EL (cell line): Measurements from ENCODE around the gene CFAP46.
"Not testable (repeated sequence)": the region's sequence is repeated elsewhere in the genome, so short reads cannot be mapped to it uniquely, and the experiment has no call there.

ENCODE experiments used
- DNase-seq: peaks from one replicate; pipeline ENCODE4 v3.0.0-alpha.2; 2016

The CFAP46 gene

DNA sequence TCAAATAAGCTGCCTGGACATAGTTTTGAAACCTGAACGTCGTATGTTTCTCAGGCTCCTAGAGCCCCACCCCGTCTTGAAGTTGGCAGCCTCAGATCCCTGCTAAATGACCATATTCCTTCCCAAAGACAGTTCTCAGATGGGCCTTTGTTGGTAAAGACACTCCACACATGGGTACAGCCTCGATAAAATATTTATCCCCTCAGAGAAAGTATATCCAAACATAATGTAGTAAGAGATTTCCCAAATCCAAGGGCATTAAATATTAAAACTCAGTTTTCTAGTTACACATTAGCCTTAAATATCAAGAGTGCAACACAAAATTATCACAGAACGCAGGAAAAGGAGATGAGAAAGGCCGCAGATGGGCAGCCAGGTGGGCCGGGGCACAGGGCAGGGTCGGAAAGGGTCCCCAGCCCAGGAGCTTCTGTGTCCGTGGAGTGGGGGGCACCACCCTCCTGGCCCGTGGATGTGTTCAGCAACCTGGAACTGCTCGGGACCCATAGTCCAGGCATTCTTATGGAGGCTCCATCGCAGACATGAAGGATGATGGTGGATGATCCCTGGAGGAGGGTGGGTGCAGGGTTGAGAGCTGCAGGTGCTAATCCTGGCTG, 1.5 kb upstream of the CFAP46 start:
- DNase-seq, result no peak

DNA sequence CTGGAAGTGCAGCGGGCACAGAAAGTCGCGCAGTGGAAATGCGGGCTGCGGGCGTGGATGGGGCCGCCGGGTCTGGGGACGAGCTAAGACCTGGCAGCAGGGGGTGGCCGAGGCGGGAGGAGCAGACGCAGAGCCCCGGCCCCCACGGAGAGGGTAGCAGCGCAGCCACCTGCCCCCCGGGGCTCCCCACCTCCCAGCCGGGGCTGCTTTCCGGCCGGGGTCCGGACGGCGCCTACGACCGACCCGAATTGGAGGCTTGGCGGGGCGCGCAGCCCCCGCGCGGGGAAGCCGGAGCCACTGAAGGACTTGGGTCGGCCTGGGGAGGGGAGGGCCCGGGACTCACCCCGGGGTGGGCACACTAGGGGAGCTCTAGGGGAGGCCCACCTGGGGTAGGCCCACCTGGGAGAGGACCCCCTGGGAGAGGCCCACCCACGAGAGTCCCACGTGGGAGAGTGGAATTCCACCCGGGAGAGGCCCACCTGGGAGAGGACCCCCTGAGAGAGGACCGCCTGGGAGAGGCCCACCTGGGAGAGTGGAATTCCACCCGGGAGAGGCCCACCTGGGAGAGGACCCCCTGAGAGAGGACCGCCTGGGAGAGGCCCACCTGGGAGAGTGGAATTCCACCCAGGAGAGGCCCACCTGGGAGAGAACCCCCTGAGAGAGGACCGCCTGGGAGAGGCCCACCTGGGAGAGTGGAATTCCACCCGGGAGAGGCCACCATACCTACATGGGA, 854 bp upstream of the CFAP46 start:
- no peak for DNase-seq

DNA sequence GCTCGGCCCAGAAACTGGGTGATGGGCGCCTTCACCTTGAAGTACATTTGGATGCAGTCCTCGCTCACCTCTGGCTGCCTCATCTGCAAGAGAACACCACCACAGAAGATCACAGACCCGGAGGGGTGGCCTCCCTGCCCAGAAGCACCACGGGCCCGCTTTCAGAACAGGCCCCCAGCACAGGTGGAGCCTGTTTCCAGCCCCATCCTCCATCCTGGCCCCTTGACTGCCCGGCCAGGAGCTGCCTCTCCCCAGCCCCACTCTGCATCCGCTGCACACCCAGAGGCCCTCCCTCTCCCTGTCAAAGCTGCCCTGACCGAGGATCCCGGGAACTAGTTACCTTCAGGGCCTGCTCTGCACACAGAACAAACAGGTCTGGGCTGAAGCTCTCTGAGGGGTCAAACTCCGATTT, 724 bp downstream of the CFAP46 start:
- no peak for DNase-seq

GRCh38 chr10:132940791-132941465, 1.4 kb downstream of the CFAP46 start:
- DNase-seq, result no peak

- peak; percentile 50 for DNase-seq
Observed at GRCh38 chr10:132939957-132940790, 2.2 kb downstream of the CFAP46 start.

DNA sequence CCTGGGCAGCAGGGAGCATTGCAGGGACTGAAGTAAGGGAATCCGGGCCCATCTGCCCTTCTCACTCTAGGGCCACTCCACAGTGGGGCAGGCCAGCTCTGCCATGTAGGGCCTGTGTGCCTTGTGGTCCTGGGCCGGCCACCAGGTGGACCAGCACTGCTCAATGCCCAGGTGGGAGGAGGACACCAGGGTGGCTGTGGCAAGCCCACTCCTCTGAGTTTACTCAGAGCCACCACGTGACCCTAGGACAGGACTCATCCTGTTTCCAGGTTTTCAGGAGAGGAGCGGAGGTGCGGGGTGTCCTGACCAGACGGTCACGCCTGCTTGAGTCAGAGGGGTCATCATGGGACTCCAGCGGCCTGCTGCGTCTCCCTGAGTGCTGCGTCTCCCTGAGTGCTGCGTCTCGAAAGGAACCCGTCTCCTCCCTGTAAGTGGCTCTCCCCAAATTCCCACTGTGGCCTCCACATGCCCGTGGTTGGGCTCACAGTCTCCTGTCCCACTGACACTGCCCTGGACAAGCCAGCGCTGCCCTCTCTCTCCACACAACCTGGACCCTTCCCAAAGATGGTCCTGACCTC, 2.9 kb downstream of the CFAP46 start:
- no peak for DNase-seq

DNA sequence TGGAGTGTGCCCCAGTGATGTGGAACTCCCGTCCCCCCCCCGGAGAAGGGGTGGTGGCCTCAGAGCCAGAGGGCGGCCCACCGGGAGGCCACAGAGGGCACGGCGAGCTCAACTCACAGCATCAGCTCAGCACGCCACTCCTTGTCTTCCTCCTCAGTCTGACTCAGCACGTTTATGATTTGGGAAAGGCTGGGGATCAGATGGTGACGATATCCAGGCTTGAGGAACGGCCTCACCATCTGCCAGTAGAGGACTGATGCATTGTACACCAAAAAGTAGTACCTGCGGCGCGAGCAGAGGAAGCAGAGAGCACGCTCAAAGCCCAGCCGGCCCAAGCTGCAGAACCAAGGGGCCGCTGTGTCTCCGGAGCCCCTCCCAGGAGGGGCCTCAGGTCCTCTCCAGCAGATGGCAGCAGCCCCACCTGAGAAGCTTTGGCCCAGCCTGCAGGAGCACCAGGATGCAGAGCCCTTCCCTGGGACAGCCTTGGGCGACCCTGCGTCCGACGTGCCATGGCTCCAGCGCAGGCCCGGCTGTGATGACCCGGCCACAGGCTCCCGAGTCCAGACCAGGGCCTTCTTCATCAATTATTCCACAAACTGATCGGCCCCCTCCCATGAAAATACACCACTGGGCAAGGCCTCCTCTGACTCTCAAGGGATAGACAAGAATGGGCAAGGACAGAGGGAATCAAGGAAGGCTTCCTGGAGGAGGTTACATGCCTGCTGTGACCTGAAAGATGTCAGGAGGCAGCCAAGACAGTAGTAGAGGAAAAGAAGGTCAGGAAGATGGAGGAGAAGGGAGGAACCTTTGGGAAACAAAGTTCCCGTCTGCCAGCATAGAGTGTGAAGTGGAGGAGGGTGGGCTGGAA, 3.7 kb downstream of the CFAP46 start:
- no peak for DNase-seq

- no peak for DNase-seq
Observed at GRCh38 chr10:132937861-132938260, 4.5 kb downstream of the CFAP46 start.

DNA sequence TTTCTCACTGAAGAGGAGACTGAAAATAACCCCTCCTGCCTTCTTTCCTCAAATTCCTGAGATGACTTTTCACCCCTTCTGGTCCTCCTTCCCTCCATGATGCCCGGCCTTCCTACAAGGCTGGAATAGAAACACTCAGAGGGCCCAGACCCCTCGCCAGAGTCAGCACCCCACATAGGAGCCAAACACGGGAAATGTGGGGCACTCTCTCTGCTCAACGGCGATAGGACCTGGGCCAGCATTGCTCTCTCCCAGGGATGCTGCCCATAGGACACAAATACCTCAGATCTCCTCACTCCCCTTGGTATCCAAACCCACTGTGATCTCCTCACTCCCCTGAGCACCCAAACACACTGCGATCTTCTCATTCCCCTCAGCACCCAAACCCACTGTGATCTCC, 7.4 kb downstream of the CFAP46 start:
- DNase-seq, result no peak

DNA sequence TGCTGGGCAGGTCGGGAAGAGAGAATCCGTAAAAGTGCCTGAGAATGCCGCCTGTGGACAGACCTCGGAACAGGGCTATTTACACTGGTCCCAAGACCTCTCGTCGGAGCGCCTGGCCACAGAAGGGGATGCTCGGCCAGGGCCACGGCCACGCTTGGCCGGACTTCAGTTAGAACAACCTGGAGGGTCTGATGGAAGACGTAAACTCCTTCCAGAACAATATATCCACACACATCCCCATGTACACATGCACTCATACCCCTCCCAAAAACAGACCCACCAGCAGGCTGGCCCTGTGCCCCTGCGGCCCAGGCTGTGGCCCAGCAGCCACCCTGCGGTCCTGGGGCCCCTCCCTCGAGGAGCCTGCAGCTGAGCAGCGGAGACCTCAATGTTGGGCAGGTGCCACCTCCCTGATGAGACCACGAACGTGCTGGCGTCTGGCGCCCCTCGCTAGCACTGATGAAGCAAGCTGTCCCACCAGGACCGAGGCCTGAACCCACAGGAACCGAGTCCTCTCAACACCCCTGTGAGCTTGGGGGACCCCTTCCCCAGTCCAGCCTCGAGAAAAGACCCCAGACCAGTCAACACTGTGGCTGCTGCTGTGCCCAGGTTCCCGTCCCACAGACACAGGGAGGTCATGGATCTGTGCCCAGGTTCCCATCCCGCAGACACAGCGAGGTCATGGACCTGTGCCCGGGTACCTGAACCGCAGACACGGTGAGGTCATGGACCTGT, 8.9 kb downstream of the CFAP46 start:
- DNase-seq, result no peak

- no peak for DNase-seq
Observed at GRCh38 chr10:132932461-132933307, 9.7 kb downstream of the CFAP46 start.

GRCh38 chr10:132931258-132932250, 10.8 kb downstream of the CFAP46 start:
- DNase-seq, result not testable (repeated sequence)

GRCh38 chr10:132930701-132931100, 11.7 kb downstream of the CFAP46 start:
- DNase-seq, result not testable (repeated sequence)

DNA sequence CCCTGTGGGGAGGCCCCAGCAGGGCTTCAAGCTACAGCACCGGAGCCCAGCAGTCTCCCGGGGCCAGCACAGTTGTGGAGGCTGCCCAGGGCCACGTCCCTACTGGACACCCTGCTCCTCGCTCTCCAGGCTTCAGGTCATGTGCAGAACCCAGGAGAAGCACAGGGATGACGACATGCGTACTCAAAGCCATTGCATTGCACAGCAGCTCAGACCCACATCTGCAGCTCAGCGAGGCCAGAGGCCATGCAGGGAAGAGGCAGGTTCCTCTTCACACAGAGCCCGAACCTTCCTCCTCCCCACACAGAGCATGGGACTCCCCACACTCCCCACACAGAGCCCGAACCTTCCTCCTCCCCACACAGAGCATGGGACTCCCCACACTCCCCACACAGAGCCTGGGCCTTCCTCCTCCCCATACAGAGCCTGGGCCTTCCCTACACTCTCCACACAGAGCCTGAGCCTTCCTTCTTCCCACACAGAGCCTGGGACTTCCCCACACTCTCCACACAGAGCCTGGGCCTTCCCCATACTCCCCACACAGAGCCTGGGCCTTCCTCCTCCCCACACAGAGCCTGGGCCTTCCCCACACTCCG, 12.3 kb downstream of the CFAP46 start:
- DNase-seq, result no peak

- DNase-seq, result no peak
Observed at GRCh38 chr10:132929480-132929879, 12.9 kb downstream of the CFAP46 start.

- no peak for DNase-seq
Observed at GRCh38 chr10:132928261-132928660, 14.1 kb downstream of the CFAP46 start.

GRCh38 chr10:132927824-132928223, 14.5 kb downstream of the CFAP46 start:
- DNase-seq, result no peak
